Measurements from ENCODE around the gene PLA2G4B. TPM values are rescaled to one million over a fixed set of nuclear protein-coding genes. Genes with fewer than 3 reads are reported as not detected.
A peak's percentile ranks its signal among the peaks of the same experiment; 100 is the strongest.

Gene PLA2G4B
- total RNA-seq, 1 donor from 2014 or later: 8.2 TPM

- Histone ChIP-seq H3K36me3 (ENCODE audit: control insufficient read depth, insufficient read depth, low read length) (no peaks in the 10 kb centered on the region), H3K27me3 (ENCODE audit: control insufficient read depth, insufficient read depth, low read length) (no peaks in the 10 kb centered on the region), H3K4me3 (ENCODE audit: low read depth, low read length) (no peak overlapping the region)
- TF ChIP-seq, protein P1, sequence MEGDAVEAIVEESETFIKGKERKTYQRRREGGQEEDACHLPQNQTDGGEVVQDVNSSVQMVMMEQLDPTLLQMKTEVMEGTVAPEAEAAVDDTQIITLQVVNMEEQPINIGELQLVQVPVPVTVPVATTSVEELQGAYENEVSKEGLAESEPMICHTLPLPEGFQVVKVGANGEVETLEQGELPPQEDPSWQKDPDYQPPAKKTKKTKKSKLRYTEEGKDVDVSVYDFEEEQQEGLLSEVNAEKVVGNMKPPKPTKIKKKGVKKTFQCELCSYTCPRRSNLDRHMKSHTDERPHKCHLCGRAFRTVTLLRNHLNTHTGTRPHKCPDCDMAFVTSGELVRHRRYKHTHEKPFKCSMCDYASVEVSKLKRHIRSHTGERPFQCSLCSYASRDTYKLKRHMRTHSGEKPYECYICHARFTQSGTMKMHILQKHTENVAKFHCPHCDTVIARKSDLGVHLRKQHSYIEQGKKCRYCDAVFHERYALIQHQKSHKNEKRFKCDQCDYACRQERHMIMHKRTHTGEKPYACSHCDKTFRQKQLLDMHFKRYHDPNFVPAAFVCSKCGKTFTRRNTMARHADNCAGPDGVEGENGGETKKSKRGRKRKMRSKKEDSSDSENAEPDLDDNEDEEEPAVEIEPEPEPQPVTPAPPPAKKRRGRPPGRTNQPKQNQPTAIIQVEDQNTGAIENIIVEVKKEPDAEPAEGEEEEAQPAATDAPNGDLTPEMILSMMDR (IDR thresholded peaks at IDR 0.05; ENCODE audit: insufficient read depth, low read length, severe bottlenecking): no peak
- peak; percentile 18 for FAIRE-seq
- DNase-seq (ENCODE audit: low read depth): no peak
These were observed 51.5 kb downstream of the PLA2G4B start for GRCh38 chr15:41890050-41890690.

- DNase-seq (ENCODE audit: low read depth) (no peak), FAIRE-seq (no peak)
- Histone ChIP-seq H3K27me3 (ENCODE audit: control insufficient read depth, insufficient read depth, low read length) (no peaks in the 10 kb centered on the region), H3K36me3 (ENCODE audit: control insufficient read depth, insufficient read depth, low read length) (no peaks in the 10 kb centered on the region), H3K4me3 (ENCODE audit: low read depth, low read length) (no peak overlapping the region)
- TF ChIP-seq, protein P1 (IDR thresholded peaks at IDR 0.05; ENCODE audit: insufficient read depth, low read length, severe bottlenecking): no peak
These were observed 52.6 kb downstream of the PLA2G4B start for GRCh38 chr15:41891226-41891625.

GRCh38 chr15:41891946-41892345, 53.3 kb downstream of the PLA2G4B start:
- Histone ChIP-seq H3K27me3 (ENCODE audit: control insufficient read depth, insufficient read depth, low read length) (no peaks in the 10 kb centered on the region), H3K4me3 (ENCODE audit: low read depth, low read length) (no peak overlapping the region), H3K36me3 (ENCODE audit: control insufficient read depth, insufficient read depth, low read length) (no peaks in the 10 kb centered on the region)
- TF ChIP-seq, protein P1 (IDR thresholded peaks at IDR 0.05; ENCODE audit: insufficient read depth, low read length, severe bottlenecking): no peak
- DNase-seq (ENCODE audit: low read depth) (no peak), FAIRE-seq (no peak)

DNA sequence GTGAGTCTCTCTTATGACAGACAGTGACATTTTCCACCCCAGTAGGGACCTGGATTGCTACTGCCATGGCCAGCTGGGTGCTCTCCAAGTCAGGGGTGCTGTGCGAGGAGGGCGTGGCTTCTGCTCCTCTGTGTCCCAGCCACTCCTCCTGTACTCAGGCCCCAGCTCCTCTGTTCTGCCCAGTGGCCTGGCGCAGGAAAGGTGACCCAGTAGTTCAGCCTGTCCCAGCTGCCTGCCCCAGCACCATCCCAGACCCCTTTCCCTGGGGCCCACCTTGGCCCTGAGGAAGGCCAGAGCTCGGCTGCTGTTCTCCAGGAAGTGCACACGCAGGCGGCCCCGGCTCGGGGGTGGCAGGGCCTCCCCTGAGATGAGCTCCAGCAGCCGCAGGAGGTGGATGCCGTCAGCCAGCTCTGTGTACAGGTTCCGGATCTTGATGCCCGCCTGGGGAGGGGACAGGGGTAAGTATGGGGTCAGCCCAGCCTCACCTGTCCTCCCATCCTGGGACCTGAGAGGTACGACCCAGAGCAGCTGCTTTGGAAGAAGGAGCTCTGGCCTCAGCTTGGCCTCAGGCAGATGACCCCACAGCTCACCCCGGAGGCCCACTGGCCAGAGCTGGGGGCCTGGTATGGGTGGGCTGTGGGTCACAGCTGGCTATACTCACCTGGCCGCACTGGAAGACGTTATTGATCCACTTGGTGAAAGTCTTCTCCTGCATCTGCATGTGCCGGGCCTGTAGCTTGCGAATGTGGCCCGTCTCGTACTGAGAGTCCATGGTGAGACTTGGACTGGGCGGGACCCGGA, 54.2 kb downstream of the PLA2G4B start:
- no peak for DNase-seq (ENCODE audit: low read depth)
- H3K4me3 ChIP-seq (ENCODE audit: low read depth, low read length): no peak overlapping the region
- H3K27me3 ChIP-seq (ENCODE audit: control insufficient read depth, insufficient read depth, low read length): no peaks in the 10 kb centered on the region

DNA sequence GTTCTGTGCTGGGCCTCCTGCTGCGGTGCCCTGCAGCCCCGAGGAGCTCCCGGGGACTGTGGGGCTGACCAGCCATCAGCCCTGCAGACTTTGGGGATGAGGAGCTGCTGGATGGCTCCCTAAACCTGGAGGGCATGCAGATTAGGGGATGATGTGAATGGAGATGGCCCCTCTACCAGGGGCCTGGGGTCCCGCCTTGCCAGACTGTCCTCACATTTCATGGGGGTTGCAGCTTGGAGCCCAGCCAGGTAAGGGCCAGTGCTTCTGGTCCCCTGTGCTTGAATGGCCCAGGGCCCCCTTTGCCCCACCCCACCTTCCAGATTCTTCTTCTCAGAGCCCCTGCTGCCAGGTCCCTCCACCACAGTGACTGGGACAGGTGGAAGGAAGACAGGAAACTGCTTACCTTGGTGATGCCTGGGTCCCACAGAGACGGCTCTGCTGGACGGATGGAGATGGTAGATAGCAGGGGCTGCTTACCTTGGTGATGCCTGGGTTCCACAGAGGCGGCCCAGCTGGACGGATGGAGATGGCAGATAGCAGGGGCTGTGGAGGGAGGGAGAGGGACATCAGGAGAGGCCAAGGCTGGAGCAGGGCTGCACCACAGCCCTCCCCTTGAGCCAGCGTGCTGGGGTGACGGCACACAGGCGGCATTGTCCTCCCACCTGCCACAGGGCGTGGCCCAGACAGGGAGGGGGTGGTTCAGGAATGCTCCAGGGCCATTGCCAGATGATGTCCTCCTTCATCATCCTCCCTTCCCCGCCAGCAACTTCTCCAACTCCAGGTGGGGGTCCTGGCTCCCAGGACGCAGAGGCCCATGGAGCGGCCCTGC, 55.0 kb downstream of the PLA2G4B start, which contains the start of gene SPTBN5:
Gene SPTBN5 (minus strand): TSS at position 632 of the 829 bp plus-strand sequence. CDS start 556 bp downstream, at position 76.
- TF ChIP-seq, protein P1 (IDR thresholded peaks at IDR 0.05; ENCODE audit: insufficient read depth, low read length, severe bottlenecking): no peak
- Histone ChIP-seq H3K27me3 (ENCODE audit: control insufficient read depth, insufficient read depth, low read length) (no peaks in the 10 kb centered on the region), H3K4me3 (ENCODE audit: low read depth, low read length) (peak within 1 kb of the TSS; percentile 12), H3K36me3 (ENCODE audit: control insufficient read depth, insufficient read depth, low read length) (no peaks in the 10 kb centered on the region)
- DNase-seq (ENCODE audit: low read depth) (peak; percentile 24), FAIRE-seq (no peak)

More for the DNA sequence above, 54.2 kb downstream of the PLA2G4B start:
- TF ChIP-seq, protein P1 (IDR thresholded peaks at IDR 0.05; ENCODE audit: insufficient read depth, low read length, severe bottlenecking): no peak
- no peak for FAIRE-seq
- H3K36me3 ChIP-seq (ENCODE audit: control insufficient read depth, insufficient read depth, low read length): no peaks in the 10 kb centered on the region
